Trophoblast cell (in vitro differentiated cells and primary cell): Measurements from ENCODE around the gene ITLN2.
"Not testable (repeated sequence)": the region's sequence is repeated elsewhere in the genome, so short reads cannot be mapped to it uniquely, and the experiment has no call there.

Source experiments
- DNase-seq, 2 donors: peaks; one replicate each; pipeline ENCODE4 v3.0.0-alpha.2; 2016
- H2AFZ ChIP-seq: 2 replicates; pipeline ENCODE4 v1.6.1; 2013; ENCODE audit warnings: low read length, moderate library complexity, mild to moderate bottlenecking; ENCODE audit not compliant: insufficient read depth, poor library complexity
- H2AK5ac ChIP-seq: 2 replicates; pipeline ENCODE4 v1.6.1; 2013; ENCODE audit warnings: mild to moderate bottlenecking, low read length
- H2BK120ac ChIP-seq: 2 replicates; pipeline ENCODE4 v1.6.1; 2013; ENCODE audit warnings: low read length, mild to moderate bottlenecking, moderate library complexity; ENCODE audit not compliant: insufficient read depth, poor library complexity
- H2BK12ac ChIP-seq: 2 replicates; pipeline ENCODE4 v1.6.1; 2013; ENCODE audit warnings: mild to moderate bottlenecking, low read length, moderate library complexity
- H2BK5ac ChIP-seq: 2 replicates; pipeline ENCODE4 v1.6.1; 2013; ENCODE audit warnings: low read length, low read depth, moderate library complexity, mild to moderate bottlenecking; ENCODE audit not compliant: poor library complexity
- H3K14ac ChIP-seq: 2 replicates; pipeline ENCODE4 v1.6.1; 2013; ENCODE audit warnings: mild to moderate bottlenecking, low read length
- H3K18ac ChIP-seq: 2 replicates; pipeline ENCODE4 v1.6.1; 2013; ENCODE audit warnings: mild to moderate bottlenecking, low read length
- H3K23ac ChIP-seq: 2 replicates; pipeline ENCODE4 v1.6.1; 2013; ENCODE audit warnings: low read length
- H3K27ac ChIP-seq: 2 replicates; pipeline ENCODE4 v1.5.1; 2013; ENCODE audit warnings: low read depth, mild to moderate bottlenecking, inconsistent platforms, low read length, moderate library complexity
- H3K27me3 ChIP-seq: 2 replicates; pipeline ENCODE4 v1.6.1; 2013; ENCODE audit warnings: inconsistent platforms, mild to moderate bottlenecking, low read length, moderate library complexity; ENCODE audit not compliant: insufficient read depth
- H3K36me3 ChIP-seq, 2 experiments: 1 replicate in 1 of 2; 2 replicates in 1 of 2; pipeline ENCODE4 v1.6.1; 2013; ENCODE audit warnings: low read length in 2 of 2, mild to moderate bottlenecking in 2 of 2, moderate library complexity in 1 of 2; ENCODE audit not compliant: insufficient read depth in 2 of 2, control insufficient read depth in 1 of 2
- H3K4ac ChIP-seq: 2 replicates; pipeline ENCODE4 v1.6.1; 2013; ENCODE audit warnings: low read depth, mild to moderate bottlenecking, low read length, moderate library complexity
- H3K4me1 ChIP-seq, 2 experiments: 1 replicate in 1 of 2; 2 replicates in 1 of 2; pipeline ENCODE4 v1.6.1; 2013; ENCODE audit warnings: low read length in 2 of 2, mild to moderate bottlenecking in 2 of 2, moderate library complexity in 1 of 2; ENCODE audit not compliant: insufficient read depth in 2 of 2, control insufficient read depth in 1 of 2
- H3K4me2 ChIP-seq: 2 replicates; pipeline ENCODE4 v1.6.1; 2013; ENCODE audit warnings: inconsistent platforms, mild to moderate bottlenecking, low read length, moderate library complexity
- H3K4me3 ChIP-seq: 2 replicates; pipeline ENCODE4 v1.5.1; 2013; ENCODE audit warnings: mild to moderate bottlenecking, low read depth, low read length, inconsistent platforms
- H3K79me1 ChIP-seq: one replicate; pipeline ENCODE4 v1.6.1; 2013; ENCODE audit warnings: low read length
- H3K79me2 ChIP-seq: 2 replicates; pipeline ENCODE4 v1.6.1; 2013; ENCODE audit warnings: low read length, mild to moderate bottlenecking; ENCODE audit not compliant: control insufficient read depth, insufficient read depth, poor library complexity
- H3K9ac ChIP-seq: 2 replicates; pipeline ENCODE4 v1.6.1; 2013; ENCODE audit warnings: mild to moderate bottlenecking, low read length
- H3K9me3 ChIP-seq: 2 replicates; pipeline ENCODE4 v1.6.1; 2013; ENCODE audit warnings: low read depth, mild to moderate bottlenecking, control low read depth, inconsistent platforms, low read length; ENCODE audit not compliant: insufficient read depth
- H4K12ac ChIP-seq: 2 replicates; pipeline ENCODE4 v1.6.1; 2013; ENCODE audit warnings: low read depth, mild to moderate bottlenecking, low read length, moderate library complexity
- H4K8ac ChIP-seq: 2 replicates; pipeline ENCODE4 v1.6.1; 2013; ENCODE audit warnings: low read depth, mild to moderate bottlenecking, low read length, moderate library complexity
- H4K91ac ChIP-seq: one replicate; pipeline ENCODE4 v1.6.1; 2013; ENCODE audit warnings: low read depth, mild to moderate bottlenecking, low read length, moderate library complexity
- WGBS: extraction: QIAGEN DNeasy Blood & Tissue Kit; methylation state at CpG from one replicate; pipeline ENCODE4 v1.1.7; 2013; ENCODE audit warnings: missing lambda C conversion rate; ENCODE audit not compliant: insufficient read length, insufficient coverage; ENCODE audit errors: extremely low coverage; 5-methylcytosine and 5-hydroxymethylcytosine counted together

ITLN2 gene

GRCh38 chr1:160945079-160945478 lies 9.5 kb downstream of the ITLN2 start:
- Histone ChIP-seq H3K79me2 (no peaks in the 10 kb centered on the region), H3K4ac (no peak overlapping the region), H3K4me2 (no peak overlapping the region), H3K9ac (no peak overlapping the region), H3K27ac (no peak overlapping the region), H3K23ac (no peak overlapping the region), H3K14ac (no peak overlapping the region), H3K9me3 (peaks cover 2% of the 10 kb centered on the region), H3K4me3 (no peak overlapping the region), H3K79me1 (peaks cover 14% of the 10 kb centered on the region), H3K27me3 (no peaks in the 10 kb centered on the region), H2BK12ac (no peak overlapping the region), H4K91ac (peak overlapping the region; percentile 55), H3K18ac (no peak overlapping the region), H3K4me1 (peaks cover 11 to 16% of the 10 kb centered on the region in 2 experiments), H4K8ac (no peak overlapping the region), H2AFZ (no peak overlapping the region), H2BK120ac (no peak overlapping the region), H2AK5ac (no peak overlapping the region), H2BK5ac (no peak overlapping the region), H3K36me3 (no peaks in the 10 kb centered on the region), H4K12ac (no peak overlapping the region)
- no peak for DNase-seq
- no CpG with 5 or more reads among the region's 15 CpGs for WGBS

GRCh38 chr1:160942926-160943325 lies 11.7 kb downstream of the ITLN2 start:
- no peaks in the 10 kb centered on the region for H3K27me3 ChIP-seq
- H4K91ac ChIP-seq = no peak overlapping the region
- H2AK5ac ChIP-seq = no peak overlapping the region
- H2BK5ac ChIP-seq = no peak overlapping the region
- no peak overlapping the region for H3K4me3 ChIP-seq
- no peak overlapping the region for H2BK120ac ChIP-seq
- H3K79me1 ChIP-seq = peaks cover 6% of the 10 kb centered on the region
- H3K4me2 ChIP-seq = no peak overlapping the region
- no CpG with 5 or more reads among the region's 3 CpGs for WGBS
- no peak overlapping the region for H3K14ac ChIP-seq
- no peak overlapping the region for H4K12ac ChIP-seq
- no peak overlapping the region for H3K18ac ChIP-seq
- H4K8ac ChIP-seq = no peak overlapping the region
- no peak overlapping the region for H2BK12ac ChIP-seq
- DNase-seq = no peak
- no peak overlapping the region for H2AFZ ChIP-seq
- no peak overlapping the region for H3K9ac ChIP-seq
- no peaks in the 10 kb centered on the region for H3K36me3 ChIP-seq
- no peak overlapping the region for H3K23ac ChIP-seq
- H3K27ac ChIP-seq = no peak overlapping the region
- peaks cover 2 to 7% of the 10 kb centered on the region in 2 experiments for H3K4me1 ChIP-seq
- H3K9me3 ChIP-seq = peaks cover 2% of the 10 kb centered on the region
- H3K4ac ChIP-seq = no peak overlapping the region
- no peaks in the 10 kb centered on the region for H3K79me2 ChIP-seq

DNA sequence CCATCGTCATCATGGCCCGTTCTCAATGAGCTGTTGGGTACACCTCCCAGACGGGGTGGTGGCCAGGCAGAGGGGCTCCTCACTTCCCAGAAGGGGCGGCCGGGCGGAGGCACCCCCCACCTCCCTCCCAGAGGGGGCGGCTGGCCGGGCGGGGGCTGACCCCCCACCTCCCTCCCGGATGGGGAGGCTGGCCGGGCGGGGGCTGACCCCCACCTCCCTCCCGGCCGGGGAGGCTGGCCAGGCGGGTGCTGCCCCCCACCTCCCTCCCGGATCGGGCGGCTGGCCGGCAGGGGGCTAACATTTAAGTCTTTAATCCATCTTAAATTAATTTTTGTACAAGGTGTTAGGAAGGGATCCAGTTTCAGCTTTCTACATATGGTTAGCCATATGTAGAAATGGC lies 17.9 kb downstream of the ITLN2 start:
- H2AK5ac ChIP-seq, H3K9ac ChIP-seq, H3K9me3 ChIP-seq, H2BK5ac ChIP-seq, H3K23ac ChIP-seq, H3K79me2 ChIP-seq, H3K79me1 ChIP-seq, H2BK120ac ChIP-seq, H2BK12ac ChIP-seq, H4K91ac ChIP-seq, H4K8ac ChIP-seq, H3K14ac ChIP-seq, H3K4me3 ChIP-seq, H4K12ac ChIP-seq, H3K4me1 ChIP-seq, H3K4me2 ChIP-seq, H3K27me3 ChIP-seq, DNase-seq, H3K36me3 ChIP-seq, H3K18ac ChIP-seq, H3K27ac ChIP-seq, H2AFZ ChIP-seq, H3K4ac ChIP-seq: not testable (repeated sequence)
- no CpG with 5 or more reads among the region's 19 CpGs for WGBS

DNA sequence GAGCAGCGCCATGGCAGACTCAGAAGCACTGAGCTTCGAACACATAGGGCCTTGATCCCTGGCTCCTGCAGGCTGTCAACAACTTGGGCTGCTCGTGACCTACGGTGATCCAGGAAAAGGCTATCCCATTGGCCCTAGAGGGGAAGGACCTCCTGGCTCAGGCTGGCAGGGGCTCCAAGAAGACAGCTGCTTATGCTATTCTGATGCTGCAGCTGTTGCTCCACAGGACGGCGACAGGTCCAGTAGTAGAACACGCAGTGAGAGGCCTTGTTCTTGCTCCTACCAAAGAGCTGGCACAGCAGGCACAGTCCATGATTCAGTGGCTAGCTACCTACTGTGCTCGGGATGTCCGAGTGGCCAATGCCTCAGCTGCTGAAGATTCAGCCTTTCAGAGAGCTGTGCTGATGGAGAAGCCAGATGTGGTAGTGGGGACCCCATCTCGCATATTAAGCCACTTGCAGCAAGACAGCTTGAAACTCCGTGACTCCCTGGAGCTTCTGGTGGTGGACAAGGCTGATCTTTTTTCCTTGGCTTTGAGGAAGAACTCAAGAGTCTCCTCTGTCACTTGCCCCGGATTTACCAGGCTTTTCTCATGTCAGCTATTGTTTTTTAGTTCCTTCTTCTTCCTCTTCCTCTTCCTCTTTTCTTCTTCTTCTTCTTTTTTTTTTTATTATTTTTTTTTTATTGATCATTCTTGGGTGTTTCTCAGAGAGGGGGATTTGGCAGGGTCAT lies 18.9 kb downstream of the ITLN2 start:
- no peak overlapping the region for H2BK120ac ChIP-seq
- no peak overlapping the region for H3K27ac ChIP-seq
- H3K27me3 ChIP-seq = no peaks in the 10 kb centered on the region
- no peaks in the 10 kb centered on the region for H3K79me1 ChIP-seq
- H3K4me2 ChIP-seq = no peak overlapping the region
- H2BK5ac ChIP-seq = no peak overlapping the region
- no peak overlapping the region for H4K12ac ChIP-seq
- H4K8ac ChIP-seq = no peak overlapping the region
- H3K23ac ChIP-seq = no peak overlapping the region
- H3K4me3 ChIP-seq = peak overlapping the region; percentile 30
- no peak overlapping the region for H2AFZ ChIP-seq
- DNase-seq = no peak
- no peak overlapping the region for H2AK5ac ChIP-seq
- no peaks in the 10 kb centered on the region for H3K79me2 ChIP-seq
- no CpG with 5 or more reads among the region's 12 CpGs for WGBS
- H2BK12ac ChIP-seq = no peak overlapping the region
- no peaks in the 10 kb centered on the region for H3K4me1 ChIP-seq
- peaks cover 3% of the 10 kb centered on the region for H3K9me3 ChIP-seq
- no peak overlapping the region for H3K4ac ChIP-seq
- H3K9ac ChIP-seq = no peak overlapping the region
- no peaks in the 10 kb centered on the region for H3K36me3 ChIP-seq
- no peak overlapping the region for H3K14ac ChIP-seq
- no peak overlapping the region for H4K91ac ChIP-seq
- no peak overlapping the region for H3K18ac ChIP-seq
